HG03196 (cell line): ENCODE data around the gene SLC8A1.

Source experiments
- ATAC-seq: cut with Tn5 transposase; IDR thresholded peaks from one replicate; pipeline ENCODE4 v1.9.1; 2021; ENCODE audit not compliant: unreplicated experiment

The SLC8A1 gene

DNA sequence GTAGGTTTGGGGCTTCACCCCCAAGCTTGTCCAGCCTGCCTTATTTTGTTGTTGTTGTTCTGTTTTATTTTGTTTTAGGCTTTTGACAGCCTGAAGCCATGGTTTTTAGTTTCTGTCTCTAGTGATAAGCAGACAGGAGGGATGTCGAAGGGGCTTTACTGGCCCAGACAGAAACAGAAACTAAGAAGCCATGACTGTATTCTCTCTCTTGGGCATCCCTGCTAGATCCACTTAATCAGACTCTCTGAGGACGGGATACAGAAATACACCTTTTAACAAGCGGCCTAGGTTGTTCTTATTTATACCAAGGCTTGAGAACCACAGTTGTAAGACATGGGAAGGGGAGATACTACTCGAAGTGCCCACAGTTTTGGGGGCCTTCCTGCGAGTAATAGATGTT lies 330.9 kb downstream of the SLC8A1 start:
- no peak for ATAC-seq

GRCh38 chr2:40120026-40120425 lies 331.9 kb downstream of the SLC8A1 start:
- ATAC-seq = no peak

DNA sequence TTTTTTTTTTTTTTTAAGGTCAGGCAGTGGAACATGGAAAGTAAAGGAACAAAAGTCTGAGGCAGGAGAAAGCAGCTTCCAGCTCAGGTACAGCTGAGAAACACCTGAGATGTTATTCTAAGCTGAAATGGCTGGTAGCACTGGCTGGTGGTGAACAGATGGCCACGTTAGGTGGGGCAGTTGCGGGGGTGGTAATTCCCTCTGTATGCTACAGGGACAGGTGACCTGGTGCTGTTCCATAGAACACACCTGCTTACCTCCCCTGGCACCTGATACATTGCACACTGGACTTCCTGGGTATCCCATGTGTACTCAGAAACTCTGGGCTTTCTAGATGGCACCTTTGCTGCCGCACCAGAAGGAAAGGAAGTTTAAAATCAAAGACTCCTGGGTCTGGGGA lies 333.3 kb downstream of the SLC8A1 start:
- no peak for ATAC-seq

DNA sequence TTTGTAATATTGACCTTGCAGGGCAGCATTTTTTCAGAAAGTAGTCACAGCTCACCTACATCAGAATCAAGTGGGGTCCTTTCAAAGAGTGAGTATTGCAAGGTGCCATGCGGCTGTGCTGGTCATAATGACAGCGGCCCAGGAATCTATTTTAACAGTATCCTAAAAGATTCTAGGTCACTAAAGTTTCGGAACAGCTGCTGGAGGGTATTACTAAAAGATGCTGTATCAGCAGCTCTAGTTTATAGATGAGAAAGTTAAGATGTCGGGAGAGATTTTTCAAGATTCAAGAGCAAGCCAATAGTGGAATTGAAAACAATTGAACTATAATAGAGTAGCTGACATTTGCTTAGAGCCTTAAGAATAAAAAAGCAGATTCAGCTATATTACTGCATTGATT lies 336.0 kb downstream of the SLC8A1 start:
- no peak for ATAC-seq

GRCh38 chr2:40115348-40115747 lies 336.5 kb downstream of the SLC8A1 start:
- no peak for ATAC-seq

DNA sequence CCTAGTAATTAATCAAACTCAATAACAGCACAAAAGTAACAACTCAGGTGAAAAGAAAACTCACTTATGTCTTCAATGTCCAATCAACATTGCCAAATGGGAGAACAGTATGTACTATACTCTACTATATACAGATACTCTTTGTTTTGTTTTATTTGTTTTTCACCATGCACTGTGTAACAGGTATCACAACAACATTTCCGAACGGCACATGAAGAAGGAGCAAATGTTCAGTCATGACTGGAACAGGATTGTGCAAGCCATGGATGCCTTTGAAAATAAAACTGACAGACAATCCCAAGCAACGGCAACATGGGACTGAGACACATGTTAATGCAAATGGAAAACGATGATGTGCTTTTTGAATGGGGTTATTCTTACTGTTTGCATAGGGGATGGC lies 337.9 kb downstream of the SLC8A1 start:
- no peak for ATAC-seq

DNA sequence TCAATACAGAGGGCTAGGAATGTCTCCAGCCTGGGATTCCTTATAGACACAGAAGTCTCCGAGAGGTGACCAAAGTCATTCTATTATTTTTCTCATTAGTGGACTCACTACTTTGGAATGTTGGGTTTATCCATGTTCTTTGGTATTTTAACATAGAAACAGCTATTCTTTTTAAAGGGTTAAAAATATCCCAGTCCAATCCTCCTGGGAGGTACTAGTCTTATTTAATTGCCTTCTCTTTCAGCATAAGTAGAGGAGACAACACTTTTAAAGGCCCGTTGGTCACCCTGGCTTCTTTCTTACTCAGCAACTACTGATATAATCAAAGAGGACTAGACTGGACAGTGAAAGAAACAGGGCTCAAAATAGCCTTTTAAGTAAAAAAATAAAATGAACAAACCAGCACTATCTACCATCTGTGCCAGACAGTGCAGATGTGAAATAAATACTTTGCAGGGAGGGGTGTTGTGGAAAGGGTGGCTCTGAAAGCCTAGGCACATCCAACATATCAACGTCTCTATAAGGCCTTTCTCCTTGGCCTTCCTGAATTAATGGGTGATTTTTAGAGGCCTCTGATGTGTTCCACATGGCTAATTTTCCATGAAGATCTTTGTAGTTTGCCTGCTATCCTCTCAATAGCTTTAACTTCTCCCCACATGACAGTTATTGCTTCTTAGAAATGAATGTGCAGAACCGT lies 338.5 kb downstream of the SLC8A1 start:
- no peak for ATAC-seq

DNA sequence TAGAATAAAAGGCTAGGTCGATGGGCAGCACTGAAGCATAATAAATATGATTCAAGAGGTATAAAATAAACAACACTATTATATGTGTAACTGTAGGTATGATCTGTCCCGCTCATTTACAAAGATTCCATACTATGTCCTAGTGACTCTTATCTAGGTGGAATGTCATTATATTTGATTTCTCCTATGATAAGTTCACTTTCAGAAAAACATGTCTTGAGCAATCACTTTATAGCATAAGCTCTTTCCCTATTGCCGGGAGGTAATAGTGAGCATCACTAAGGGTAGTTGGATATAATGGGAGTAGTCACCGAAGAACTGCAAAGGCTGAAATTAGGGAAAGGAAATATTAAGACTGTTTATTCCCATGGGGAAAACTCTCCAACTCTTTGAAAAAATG lies 342.5 kb downstream of the SLC8A1 start:
- ATAC-seq = no peak

- ATAC-seq = no peak
Observed at GRCh38 chr2:40108851-40109250, 343.0 kb downstream of the SLC8A1 start.

GRCh38 chr2:40106061-40106460 lies 345.8 kb downstream of the SLC8A1 start:
- ATAC-seq = no peak

DNA sequence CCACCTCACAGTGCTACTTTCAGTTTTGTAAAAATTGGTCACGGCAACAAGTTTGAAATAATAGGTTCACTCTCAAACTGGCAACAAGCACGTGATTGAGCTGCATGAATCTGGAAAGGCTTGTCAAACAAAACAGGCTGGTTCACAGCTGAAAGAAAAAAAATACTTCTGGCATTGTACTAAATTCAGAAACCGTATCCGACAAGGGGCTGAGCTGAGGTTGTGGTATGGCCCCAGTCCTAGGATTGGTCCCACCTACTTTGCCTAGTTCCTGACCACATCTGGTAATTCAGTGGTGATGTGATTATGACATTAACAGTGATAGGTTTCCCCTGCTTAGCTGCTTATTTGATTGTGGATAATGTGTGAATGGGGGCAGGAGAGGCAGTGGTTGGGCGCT lies 346.3 kb downstream of the SLC8A1 start:
- ATAC-seq = no peak

GRCh38 chr2:40103590-40103989 lies 348.3 kb downstream of the SLC8A1 start:
- no peak for ATAC-seq

- ATAC-seq = no peak
Observed at GRCh38 chr2:40103163-40103562, 348.7 kb downstream of the SLC8A1 start.

DNA sequence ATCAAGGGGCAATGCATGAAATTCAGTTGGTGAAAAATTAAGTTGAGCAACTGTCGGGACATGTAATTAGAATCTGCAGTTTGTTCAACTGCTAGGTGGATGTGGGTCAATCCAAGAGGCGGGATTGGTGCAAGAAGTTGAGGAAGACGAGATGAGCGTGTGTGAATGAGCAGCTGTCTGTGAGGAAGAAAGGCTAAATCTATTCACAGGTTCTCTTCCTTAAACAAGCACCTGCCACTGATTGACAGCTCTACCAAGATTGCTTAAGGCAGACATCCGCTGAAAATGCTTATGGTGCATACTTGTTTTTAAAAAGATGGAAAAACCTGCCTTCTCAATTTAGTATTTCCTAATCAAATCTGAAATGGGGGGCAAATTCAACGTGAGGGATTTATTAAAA lies 349.4 kb downstream of the SLC8A1 start:
- no peak for ATAC-seq

- no peak for ATAC-seq
Observed at GRCh38 chr2:40101131-40101575, 350.7 kb downstream of the SLC8A1 start.

- no peak for ATAC-seq
Observed at GRCh38 chr2:40100676-40101075, 351.2 kb downstream of the SLC8A1 start.

- ATAC-seq = no peak
Observed at GRCh38 chr2:40098786-40099470, 353.0 kb downstream of the SLC8A1 start.

- no peak for ATAC-seq
Observed at GRCh38 chr2:40097691-40098385, 354.1 kb downstream of the SLC8A1 start.

DNA sequence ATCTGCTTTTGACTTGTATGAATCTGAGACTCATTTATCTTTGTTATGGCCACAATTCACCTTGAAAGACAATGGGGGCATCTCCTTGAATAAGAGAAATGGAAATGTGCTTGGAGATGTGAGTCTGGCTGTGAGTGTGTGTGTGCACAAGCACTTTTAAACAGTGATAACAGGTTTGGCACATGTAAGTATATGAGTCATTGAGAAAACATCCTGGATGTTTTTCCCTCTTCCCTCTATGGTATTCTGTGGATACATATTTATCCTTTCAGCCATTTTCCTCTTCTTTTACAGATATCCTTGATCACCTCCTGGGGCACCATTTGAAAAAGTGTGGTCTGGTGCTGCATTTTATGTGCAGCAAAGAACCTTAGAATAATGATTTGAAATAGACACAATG lies 355.5 kb downstream of the SLC8A1 start:
- no peak for ATAC-seq

DNA sequence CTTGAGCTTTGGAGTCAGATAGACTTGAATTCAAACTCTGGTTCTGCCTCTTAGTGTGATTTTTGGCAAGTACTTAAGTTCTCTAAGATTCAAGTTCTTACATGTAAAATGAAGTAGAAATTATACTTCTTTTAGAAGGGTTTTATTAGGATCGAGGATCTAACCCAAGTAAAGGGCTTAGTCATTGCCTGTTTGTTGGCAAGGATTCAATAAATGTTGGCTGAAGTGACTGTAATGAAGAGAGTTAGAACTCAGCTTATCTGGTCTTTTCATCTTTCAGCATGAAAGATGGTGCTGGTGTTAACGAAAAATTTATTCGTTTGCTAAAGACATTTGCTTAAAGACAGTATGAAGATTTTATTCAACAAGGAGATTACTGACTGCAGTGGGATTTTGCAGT lies 356.9 kb downstream of the SLC8A1 start:
- no peak for ATAC-seq

DNA sequence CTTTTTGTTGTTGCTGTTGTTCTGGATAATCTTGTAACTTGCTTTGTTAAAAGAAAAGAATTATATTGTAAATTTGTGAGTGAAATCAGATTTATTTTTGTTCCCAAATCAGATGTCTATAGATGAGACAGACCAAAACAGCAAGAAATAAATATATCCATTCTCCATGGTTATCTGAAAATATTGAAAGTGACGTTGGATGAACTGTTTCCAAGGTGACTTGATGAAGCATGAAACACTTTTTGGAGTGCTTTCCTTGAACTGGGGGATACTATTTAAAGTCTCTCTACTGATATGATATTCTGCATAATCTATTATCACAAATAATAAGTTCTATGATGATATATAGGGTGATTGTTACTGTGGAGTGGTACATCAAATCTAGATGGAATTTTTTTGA lies 357.4 kb downstream of the SLC8A1 start:
- ATAC-seq = no peak

DNA sequence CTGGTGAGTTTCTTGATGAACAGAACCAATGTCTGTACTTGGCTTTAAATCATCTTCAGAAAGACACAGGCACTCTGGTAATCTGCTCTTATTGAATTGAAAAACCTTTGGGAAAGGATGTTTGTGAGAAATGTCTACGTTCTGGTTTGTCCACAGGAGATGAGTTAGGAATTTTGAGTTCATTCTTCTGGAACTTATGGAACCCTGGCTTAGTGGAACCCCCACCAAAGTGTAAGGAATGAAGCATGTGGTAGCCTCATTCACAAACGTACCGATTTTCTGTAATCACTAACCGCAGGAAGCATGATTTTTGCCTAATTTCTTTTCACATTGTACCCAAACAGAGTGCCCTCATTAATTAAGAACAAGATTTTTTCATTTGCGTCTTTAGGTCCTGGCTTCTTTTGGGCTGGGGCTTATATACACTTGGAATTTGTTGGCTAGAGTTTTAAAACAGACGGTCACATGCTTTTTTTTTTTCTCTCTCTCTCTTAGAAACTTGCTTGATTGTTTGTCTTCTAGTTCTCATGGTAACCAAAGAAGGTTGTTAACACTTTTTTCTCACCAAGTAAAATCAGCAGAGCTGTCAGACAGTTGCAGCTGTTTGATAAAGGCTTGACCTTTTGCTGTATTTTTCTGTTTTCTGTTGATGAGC lies 358.7 kb downstream of the SLC8A1 start:
- ATAC-seq = no peak
